Activated CD4-positive, alpha-beta T cell treated with anti-CD3 and anti-CD28 coated beads for 36 hours (primary cell): ENCODE data around the gene CCNQ. TPM values are rescaled to one million over a fixed set of nuclear protein-coding genes. Genes with fewer than 3 reads are reported as not detected.

Experiments
- ATAC-seq: fragments of 200-7000 bp; cut with Tn5 transposase; one replicate; pipeline ENCODE4 v1.10.0; 2021; ENCODE audit warnings: mild to moderate bottlenecking, moderate library complexity
- CTCF ChIA-PET: fragments of 350-600 bp; sonication (Branson Sonifier 250); formaldehyde crosslinking; loops from one replicate; lab custom pipeline; 2021; ENCODE audit warnings: antibody characterized with exemption; lab: Charles Lee
- POLR2A ChIA-PET: fragments of 350-600 bp; sonication (Branson Sonifier 250); formaldehyde crosslinking; loops from one replicate; lab custom pipeline; 2021; ENCODE audit warnings: antibody characterized with exemption, inconsistent platforms; lab: Charles Lee
- DNase-seq: peaks from one replicate; pipeline ENCODE4 v3.0.0-alpha.2; 2020
- H3K27ac Mint-ChIP-seq: one replicate; pipeline ENCODE4 v1.8.0; 2021; ENCODE audit warnings: mixed read lengths
- H3K27me3 Mint-ChIP-seq: one replicate; pipeline ENCODE4 v1.8.0; 2021; ENCODE audit warnings: mixed read lengths
- H3K36me3 Mint-ChIP-seq: one replicate; pipeline ENCODE4 v1.8.0; 2021; ENCODE audit warnings: low read depth, mixed read lengths
- H3K4me1 Mint-ChIP-seq: one replicate; pipeline ENCODE4 v1.8.0; 2021; ENCODE audit warnings: mixed read lengths
- H3K4me3 Mint-ChIP-seq: one replicate; pipeline ENCODE4 v1.8.0; 2021; ENCODE audit warnings: mild to moderate bottlenecking, moderate library complexity, mixed read lengths
- H3K9me3 Mint-ChIP-seq: one replicate; pipeline ENCODE4 v1.8.0; 2021; ENCODE audit warnings: low read depth, mixed read lengths
- intact Hi-C, 2 experiments: fragments of 100-400 bp; cut with DNase I in 1 of 2; cut with micrococcal nuclease in 1 of 2; formaldehyde crosslinking; loops; one replicate each; pipeline versions ENCODE4 v1.14.2 to v1.15.1; 2022 to 2024; cut with DNase I, micrococcal nuclease
- total RNA-seq, 2 experiments: library from RNA; stranded (reverse); gene quantifications; one replicate each; pipeline ENCODE4 v1.2.3, GENCODE V29; 2021

The CCNQ gene
- total RNA-seq, 2 experiments from 2014 or later: 13.9 to 14.7 TPM

DNA sequence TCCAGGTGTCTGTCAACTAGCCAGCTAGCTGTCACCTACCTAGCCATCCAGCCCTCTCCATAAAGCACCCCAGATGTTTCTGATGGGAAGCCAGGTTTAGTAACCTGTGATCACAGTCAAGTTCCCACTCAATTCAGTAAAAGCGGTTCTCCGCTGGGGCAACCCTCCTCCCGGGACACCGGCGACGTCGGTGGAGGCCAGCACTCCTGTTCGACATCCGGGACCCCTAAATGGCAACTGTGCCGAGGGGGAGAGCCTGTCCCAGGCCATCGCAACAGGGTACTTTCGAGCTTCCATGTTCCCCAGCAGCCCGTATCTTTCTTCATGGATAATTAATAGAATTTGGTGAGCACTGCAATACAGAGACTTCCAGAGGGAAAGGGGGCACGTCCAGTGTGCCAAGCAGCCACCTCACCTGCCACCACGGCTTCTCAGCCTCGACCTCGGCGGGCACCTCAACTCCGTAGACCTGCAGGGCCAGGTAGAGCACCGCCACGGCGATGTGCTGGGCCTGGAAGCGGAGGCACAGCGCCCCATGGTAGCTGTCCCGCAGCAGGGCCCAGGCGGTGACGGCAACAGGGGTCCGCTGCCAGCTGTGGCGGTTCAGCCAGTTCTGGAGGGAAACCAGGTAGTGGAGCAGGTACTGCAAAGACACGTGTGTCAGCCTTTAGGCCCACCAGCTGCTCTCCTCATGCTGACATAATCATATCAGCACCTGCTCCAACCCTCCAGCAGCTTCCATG lies 6.7 kb downstream of the CCNQ start:
- peaks cover 9% of the 10 kb centered on the region for H3K4me1 Mint-ChIP-seq
- no peak for ATAC-seq
- no peaks in the 10 kb centered on the region for H3K27me3 Mint-ChIP-seq
- intact Hi-C loops: no loop called here
- no peaks in the 10 kb centered on the region for H3K9me3 Mint-ChIP-seq
- no peak for DNase-seq
- ChIA-PET CTCF (interaction anchor here (0.5 to 0.9 kb wide), 3 partner anchors 11 to 1155 kb away, joined by 3 read pairs; no protein-coding TSS in a partner anchor), POLR2A (no interaction called here)
- H3K27ac Mint-ChIP-seq: no peak overlapping the region
- peaks cover 14% of the 10 kb centered on the region for H3K36me3 Mint-ChIP-seq
- no peak overlapping the region for H3K4me3 Mint-ChIP-seq

DNA sequence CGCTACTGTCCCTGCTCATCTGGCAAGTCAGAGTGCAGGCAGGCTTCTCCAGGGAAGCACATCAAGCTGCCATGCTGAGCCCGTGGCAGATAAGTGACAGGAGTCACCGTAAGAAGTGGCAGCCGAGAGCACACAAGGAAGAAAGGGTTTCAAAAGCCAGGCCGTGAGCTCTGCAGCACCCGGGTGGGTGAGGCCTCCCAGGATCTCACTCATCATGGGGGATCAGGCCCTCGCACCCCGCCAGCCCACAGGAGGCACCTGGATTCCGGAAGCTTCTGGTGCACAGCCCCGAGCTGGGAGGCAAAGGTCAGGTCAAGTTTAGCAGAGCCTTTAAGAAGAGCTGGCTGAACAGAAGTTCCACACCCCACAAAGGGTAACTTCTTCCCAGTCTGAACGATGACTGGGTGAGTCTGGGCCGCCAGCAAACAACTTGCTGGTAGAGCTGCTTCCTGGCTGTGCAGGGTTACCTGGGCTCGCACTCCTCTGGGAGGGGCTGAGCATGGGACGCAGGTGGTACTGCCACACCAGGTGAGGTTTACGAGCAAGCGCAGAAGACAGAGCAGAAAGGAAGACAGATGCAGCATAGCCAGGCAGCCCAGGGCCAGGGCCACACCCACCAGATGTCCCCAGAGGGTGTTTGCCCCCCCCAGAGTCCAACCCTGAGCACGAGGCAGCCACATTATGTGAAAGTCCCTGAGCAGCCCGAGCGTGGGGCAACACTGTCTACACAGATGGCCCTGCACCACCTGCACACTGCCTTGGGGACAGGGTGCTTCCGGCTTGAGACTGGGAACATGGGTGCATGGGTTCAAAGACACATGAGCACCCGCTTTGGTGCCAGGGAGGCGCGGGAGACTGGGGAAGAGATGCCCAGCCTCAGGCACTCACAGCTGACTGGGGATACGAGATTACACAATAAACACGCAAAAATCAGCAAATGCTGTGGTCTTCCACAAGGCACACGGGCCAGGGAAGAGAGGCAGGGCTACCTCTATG lies 7.7 kb downstream of the CCNQ start:
- ChIA-PET CTCF (interaction anchor here (0.9 kb wide), 1 partner anchor 20 kb away, joined by 3 read pairs; no protein-coding TSS in a partner anchor), POLR2A (no interaction called here)
- H3K4me3 Mint-ChIP-seq: no peak overlapping the region
- intact Hi-C loops: no loop called here
- no peaks in the 10 kb centered on the region for H3K9me3 Mint-ChIP-seq
- peaks cover 15% of the 10 kb centered on the region for H3K36me3 Mint-ChIP-seq
- ATAC-seq: no peak
- peaks cover 2% of the 10 kb centered on the region for H3K4me1 Mint-ChIP-seq
- H3K27me3 Mint-ChIP-seq: no peaks in the 10 kb centered on the region
- DNase-seq: no peak
- no peak overlapping the region for H3K27ac Mint-ChIP-seq

DNA sequence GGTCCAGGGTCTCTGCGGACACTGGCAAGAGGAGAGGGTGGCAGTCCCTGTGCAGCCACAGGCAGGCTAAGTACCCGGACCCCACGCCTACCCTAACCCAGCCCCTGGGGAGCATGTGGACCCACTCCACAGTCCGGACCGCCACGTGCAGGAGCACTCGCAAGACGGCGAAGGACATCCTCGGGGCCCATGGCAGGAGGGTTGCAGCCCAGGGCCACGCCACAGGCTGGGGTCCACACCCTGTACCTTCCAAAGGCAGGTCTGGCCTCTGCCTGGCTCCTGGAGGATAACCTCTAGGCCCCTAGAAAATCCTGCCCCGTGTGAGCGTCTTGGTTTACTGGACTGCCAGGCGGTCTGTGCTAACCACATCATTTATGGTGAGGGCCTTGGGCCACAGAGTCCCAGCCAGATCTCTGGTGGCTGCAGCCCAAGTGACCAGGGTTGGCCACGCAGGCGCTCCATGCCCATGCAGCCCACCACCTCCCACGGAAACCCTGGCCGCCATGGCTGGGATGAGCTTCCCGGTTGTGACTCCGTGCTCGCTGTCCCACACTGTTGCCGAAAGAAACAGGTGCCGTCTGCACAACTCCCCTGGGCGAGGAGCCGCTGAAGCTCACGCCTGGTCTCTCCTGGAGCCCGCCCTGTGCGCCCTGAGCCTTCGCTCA lies 10.0 kb downstream of the CCNQ start:
- H3K4me3 Mint-ChIP-seq: no peak overlapping the region
- ChIA-PET CTCF (no interaction called here), POLR2A (no interaction called here)
- ATAC-seq (no peak), DNase-seq (no peak)
- intact Hi-C loops: no loop called here
- peaks cover 1% of the 10 kb centered on the region for H3K4me1 Mint-ChIP-seq
- H3K27me3 Mint-ChIP-seq: no peaks in the 10 kb centered on the region
- no peak overlapping the region for H3K27ac Mint-ChIP-seq
- no peaks in the 10 kb centered on the region for H3K9me3 Mint-ChIP-seq
- peaks cover 10% of the 10 kb centered on the region for H3K36me3 Mint-ChIP-seq

DNA sequence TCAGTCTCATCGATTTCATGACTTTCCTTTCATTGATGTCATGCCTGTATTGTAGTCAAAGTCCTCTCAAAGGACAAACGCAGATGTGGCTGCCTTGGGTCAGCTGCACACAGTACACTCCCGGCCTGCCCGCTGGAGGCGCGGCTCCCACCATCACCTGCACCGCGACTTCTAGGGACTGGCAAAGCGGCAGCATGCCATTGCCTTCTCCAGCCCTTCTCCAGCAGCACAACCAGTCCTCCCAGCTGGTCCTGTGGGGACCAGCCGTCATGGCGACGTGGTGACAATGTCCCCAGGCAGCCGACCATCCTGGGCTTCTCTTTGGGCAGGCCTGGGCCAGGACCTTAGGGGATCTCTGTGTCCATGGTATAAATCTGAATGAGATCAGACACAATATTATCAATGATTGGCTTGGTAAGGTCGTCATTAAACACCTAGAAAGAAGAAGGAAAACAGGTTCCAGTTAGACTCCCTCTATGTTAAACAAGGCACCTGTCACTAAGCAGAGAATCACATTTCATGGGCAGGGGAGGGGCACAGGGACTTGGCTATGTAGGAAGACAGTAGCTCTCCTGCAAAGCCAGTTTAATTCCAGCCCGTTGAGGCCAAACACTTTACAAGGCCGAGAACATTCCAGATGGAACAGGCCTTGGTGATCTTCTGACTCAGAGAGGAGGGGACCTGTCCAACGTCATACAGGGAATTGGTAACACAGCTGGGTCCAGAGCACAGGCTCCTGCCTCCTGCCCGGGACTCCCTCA lies 10.7 kb downstream of the CCNQ start:
- POLR2A ChIA-PET: no interaction called here
- Mint-ChIP-seq H3K9me3 (no peaks in the 10 kb centered on the region), H3K4me1 (peaks cover 9% of the 10 kb centered on the region), H3K27ac (no peak overlapping the region), H3K4me3 (no peak overlapping the region), H3K36me3 (peaks cover 14% of the 10 kb centered on the region), H3K27me3 (no peaks in the 10 kb centered on the region)
- intact Hi-C loops: no loop called here
- CTCF ChIA-PET: interaction anchor here (0.5 kb wide), 1 partner anchor 80 kb away, joined by 3 read pairs; no protein-coding TSS in a partner anchor
- no peak for ATAC-seq
- DNase-seq: no peak

DNA sequence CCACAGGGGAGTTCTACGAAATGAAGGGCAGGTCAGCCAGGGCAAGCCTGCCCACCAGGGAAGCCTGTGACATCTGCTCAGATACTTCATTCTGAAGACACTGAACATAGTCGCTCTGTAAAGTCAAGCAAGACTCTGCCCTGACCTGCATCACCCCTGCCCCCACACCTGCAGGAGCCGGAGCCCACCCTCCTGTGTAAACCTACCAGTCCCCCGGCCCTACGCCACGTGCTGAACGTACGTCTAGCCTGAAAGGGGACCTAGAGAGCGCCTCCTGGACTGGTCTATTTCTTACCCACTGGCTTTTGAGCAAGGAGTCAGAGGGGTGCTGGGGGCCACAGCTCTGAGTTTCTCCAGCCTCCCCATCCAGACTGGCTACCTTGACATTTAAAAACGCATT lies 11.6 kb downstream of the CCNQ start:
- Mint-ChIP-seq H3K4me1 (peaks cover 17% of the 10 kb centered on the region), H3K27ac (no peak overlapping the region), H3K36me3 (peaks cover 13% of the 10 kb centered on the region), H3K4me3 (no peak overlapping the region), H3K9me3 (no peaks in the 10 kb centered on the region), H3K27me3 (no peaks in the 10 kb centered on the region)
- DNase-seq (no peak), ATAC-seq (no peak)
- CTCF ChIA-PET: no interaction called here
- intact Hi-C loops: no loop called here
- POLR2A ChIA-PET: no interaction called here

DNA sequence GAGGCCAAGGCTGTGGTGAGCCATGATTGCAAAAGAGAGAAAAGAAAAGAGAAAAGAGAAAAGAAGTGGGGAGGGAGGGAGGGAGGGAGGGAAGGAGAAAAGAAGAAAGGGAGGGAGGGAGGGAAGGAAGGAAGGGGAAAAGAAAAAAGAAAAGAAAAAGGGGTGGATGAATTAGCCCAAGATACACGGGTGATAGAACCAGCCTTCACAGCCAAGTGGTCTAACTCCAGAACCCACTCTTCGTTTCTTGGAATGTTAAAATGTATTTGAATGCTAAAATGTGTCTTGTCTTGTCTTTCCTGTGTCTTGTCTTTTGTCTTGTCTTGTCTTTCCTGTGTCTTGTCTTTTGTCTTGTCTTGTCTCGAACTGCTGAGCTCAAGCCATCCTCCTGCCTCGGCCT lies 13.1 kb downstream of the CCNQ start:
- H3K36me3 Mint-ChIP-seq: peaks cover 11% of the 10 kb centered on the region
- CTCF ChIA-PET: no interaction called here
- POLR2A ChIA-PET: interaction anchor here (0.6 kb wide), 1 partner anchor 13 kb away, joined by 5 read pairs; no protein-coding TSS in a partner anchor
- H3K27ac Mint-ChIP-seq: no peak overlapping the region
- H3K27me3 Mint-ChIP-seq: no peaks in the 10 kb centered on the region
- intact Hi-C loops: no loop called here
- peaks cover 19% of the 10 kb centered on the region for H3K4me1 Mint-ChIP-seq
- ATAC-seq (no peak), DNase-seq (no peak)
- H3K9me3 Mint-ChIP-seq: no peaks in the 10 kb centered on the region
- H3K4me3 Mint-ChIP-seq: no peak overlapping the region

DNA sequence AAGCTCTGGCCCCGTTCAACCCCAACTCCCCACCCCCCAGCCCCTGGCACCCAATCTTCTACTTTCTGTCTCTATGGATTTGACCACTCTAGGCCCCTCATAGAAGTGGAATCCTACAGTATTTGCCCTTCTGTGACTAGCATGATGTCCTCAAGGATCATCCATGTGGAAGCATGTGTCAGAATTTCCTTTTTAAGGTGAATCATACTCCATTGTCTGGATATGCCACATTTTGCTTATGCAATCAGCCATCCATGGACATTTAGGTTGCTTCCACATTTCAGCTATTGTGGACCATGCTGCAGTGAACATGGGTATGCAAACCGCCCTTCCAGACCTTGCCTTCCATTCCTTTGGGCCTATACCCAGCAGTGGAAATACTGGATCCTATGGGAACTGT lies 15.5 kb downstream of the CCNQ start:
- Mint-ChIP-seq H3K36me3 (peaks cover 11% of the 10 kb centered on the region), H3K27ac (peak overlapping the region; percentile 19), H3K9me3 (no peaks in the 10 kb centered on the region), H3K4me1 (peaks cover 19% of the 10 kb centered on the region), H3K27me3 (no peaks in the 10 kb centered on the region), H3K4me3 (no peak overlapping the region)
- POLR2A ChIA-PET: interaction anchor here (0.5 kb wide), 1 partner anchor 86 kb away, joined by 3 read pairs; no protein-coding TSS in a partner anchor
- no peak for DNase-seq
- intact Hi-C loops: loop anchor here (1.0 to 2.0 kb wide), 2 partner anchors 13 to 16 kb away; partner anchors contain the start of gene CCNQ (in 1 of the 2)
- CTCF ChIA-PET: interaction anchor here (1.0 kb wide), 1 partner anchor 29 kb away, joined by 3 read pairs; no protein-coding TSS in a partner anchor
- no peak for ATAC-seq

DNA sequence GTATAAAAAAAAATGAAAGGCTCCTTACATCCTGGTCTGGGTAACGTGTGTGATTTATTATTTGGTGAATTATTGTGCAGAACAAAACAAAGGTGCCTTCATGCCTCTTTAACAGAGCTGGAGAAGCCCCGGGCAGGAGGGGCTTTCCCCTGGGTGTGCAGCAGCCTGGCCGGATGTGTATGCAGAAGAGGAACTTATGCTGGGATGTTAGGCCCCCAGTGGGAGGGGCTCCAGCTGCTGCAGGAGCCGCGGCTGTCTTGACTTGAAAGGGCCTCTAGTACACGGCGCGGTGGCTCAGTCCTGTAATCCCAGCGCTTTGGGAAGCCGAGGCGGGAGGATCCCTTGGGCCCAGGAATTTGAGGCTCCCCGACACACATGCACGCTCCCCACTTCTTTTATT lies 16.0 kb downstream of the CCNQ start:
- ChIA-PET CTCF (interaction anchor here (0.7 to 1.2 kb wide), 3 partner anchors 17 to 76 kb away, joined by 3 to 5 read pairs (median 3); no protein-coding TSS in a partner anchor), POLR2A (interaction anchor here (0.5 kb wide), 1 partner anchor 86 kb away, joined by 3 read pairs; no protein-coding TSS in a partner anchor)
- H3K27ac Mint-ChIP-seq: peak overlapping the region; percentile 51
- ATAC-seq (peak; percentile 100), DNase-seq (peak; percentile 81)
- H3K4me3 Mint-ChIP-seq: peak overlapping the region; percentile 10
- no peaks in the 10 kb centered on the region for H3K27me3 Mint-ChIP-seq
- H3K36me3 Mint-ChIP-seq: peaks cover 7% of the 10 kb centered on the region
- H3K9me3 Mint-ChIP-seq: no peaks in the 10 kb centered on the region
- intact Hi-C loops: loop anchor here (1.0 to 2.0 kb wide), 2 partner anchors 14 to 16 kb away; partner anchors contain the start of gene CCNQ (in 1 of the 2)
- H3K4me1 Mint-ChIP-seq: peaks cover 19% of the 10 kb centered on the region

DNA sequence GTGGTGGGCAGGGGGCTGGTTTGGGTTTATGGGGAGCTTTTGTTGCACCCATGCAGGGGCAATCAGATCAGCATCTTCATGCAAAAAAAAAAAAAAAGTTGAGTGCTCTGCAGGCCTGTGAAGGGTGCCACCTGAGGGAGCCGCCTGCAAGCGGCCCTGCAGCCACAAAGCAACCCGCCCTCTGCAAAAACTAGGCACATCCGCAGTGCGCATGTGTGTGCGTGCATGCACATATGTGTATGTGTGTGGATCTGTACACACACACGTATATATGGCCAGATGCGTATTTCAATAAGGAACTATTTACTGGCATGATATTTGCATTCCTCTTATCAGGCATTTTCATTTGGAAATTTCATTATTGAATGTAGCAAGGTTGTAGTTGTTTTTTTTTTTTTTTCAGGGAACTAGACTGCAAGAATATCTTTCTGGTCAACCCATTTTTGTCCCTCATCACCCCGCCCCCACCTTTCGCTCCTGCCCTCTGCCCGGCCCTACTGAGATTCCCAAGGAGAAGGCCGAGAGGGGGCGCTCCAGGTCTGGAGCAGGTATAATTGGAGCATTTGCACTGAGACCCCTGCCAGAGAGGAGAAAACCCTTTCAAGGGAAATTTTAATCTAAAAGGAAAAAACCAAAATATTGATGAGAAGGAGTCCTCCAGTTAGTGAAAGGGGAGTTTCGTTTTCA lies 18.1 kb downstream of the CCNQ start:
- Mint-ChIP-seq H3K4me3 (no peak overlapping the region), H3K9me3 (no peaks in the 10 kb centered on the region), H3K36me3 (peaks cover 5% of the 10 kb centered on the region), H3K4me1 (peaks cover 19% of the 10 kb centered on the region), H3K27me3 (no peaks in the 10 kb centered on the region), H3K27ac (no peak overlapping the region)
- ATAC-seq: no peak
- POLR2A ChIA-PET: no interaction called here
- intact Hi-C loops: no loop called here
- CTCF ChIA-PET: no interaction called here
- peak; percentile 20 for DNase-seq

DNA sequence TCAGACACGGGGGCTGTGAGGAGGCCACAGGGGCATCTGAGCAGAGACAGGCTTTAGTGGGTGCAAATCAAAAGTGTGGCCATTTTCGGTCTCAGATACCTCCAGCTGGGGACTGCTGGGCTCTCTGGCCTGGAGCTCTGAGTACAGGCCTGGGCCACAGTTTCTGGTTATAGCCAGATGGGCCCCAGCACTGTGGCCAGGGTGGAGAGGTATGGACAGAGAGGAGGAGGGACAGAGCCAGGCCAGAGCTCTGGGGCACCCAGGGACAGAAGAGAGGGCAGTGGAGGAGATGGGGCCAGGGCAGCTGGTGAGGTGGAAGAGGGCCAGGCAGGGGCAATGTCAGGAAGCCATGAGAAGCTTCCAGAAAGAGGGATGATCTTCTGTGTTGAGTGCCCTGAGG lies 20.1 kb downstream of the CCNQ start:
- DNase-seq (no peak), ATAC-seq (no peak)
- CTCF ChIA-PET: no interaction called here
- intact Hi-C loops: no loop called here
- Mint-ChIP-seq H3K4me3 (no peak overlapping the region), H3K36me3 (peaks cover 4% of the 10 kb centered on the region), H3K27me3 (no peaks in the 10 kb centered on the region), H3K27ac (no peak overlapping the region), H3K9me3 (no peaks in the 10 kb centered on the region), H3K4me1 (peaks cover 17% of the 10 kb centered on the region)
- POLR2A ChIA-PET: no interaction called here
